Naive thymus-derived CD8-positive, alpha-beta T cell (primary cell): ENCODE results near the gene ULK4. TPM values are rescaled to one million over a fixed set of nuclear protein-coding genes. Genes with fewer than 3 reads are reported as not detected.
"Not testable (repeated sequence)": the region's sequence is repeated elsewhere in the genome, so short reads cannot be mapped to it uniquely, and the experiment has no call there.

ENCODE experiments used
- ATAC-seq, 2 donors: fragments of 150-1000 bp; cut with Tn5 transposase in 1 of 2; sonication (Bioruptor Pico), chemical (Tn5 transposase) in 1 of 2; 1 replicate in 1 of 2; 2 replicates in 1 of 2; pipeline ENCODE4 v1.10.0; 2021; ENCODE audit warnings: mild to moderate bottlenecking in 2 of 2, moderate library complexity in 2 of 2
- POLR2A ChIA-PET: fragments of 350-600 bp; sonication (Branson Sonifier 250); formaldehyde crosslinking; loops from one replicate; lab custom pipeline; 2021; ENCODE audit warnings: antibody characterized with exemption; lab: Charles Lee
- DNase-seq, 10 donors: peaks; one replicate each; pipeline versions ENCODE4 v3.0.0 to v3.0.0-alpha.2; 2020 to 2022
- H3K27ac Mint-ChIP-seq, 10 donors: one replicate each; pipeline ENCODE4 v1.8.0; 2020 to 2022; ENCODE audit warnings: mild to moderate bottlenecking in 10 of 10, mixed read lengths in 10 of 10, moderate library complexity in 4 of 10, inconsistent platforms in 1 of 10
- H3K27me3 Mint-ChIP-seq, 5 donors: one replicate each; pipeline ENCODE4 v1.8.0; 2021 to 2022; ENCODE audit warnings: mixed read lengths in 5 of 5
- H3K36me3 Mint-ChIP-seq, 3 donors: one replicate each; pipeline ENCODE4 v1.8.0; 2020 to 2022; ENCODE audit warnings: mixed read lengths in 3 of 3, mild to moderate bottlenecking in 2 of 3, inconsistent platforms in 1 of 3
- H3K4me1 Mint-ChIP-seq, 4 donors: one replicate each; pipeline ENCODE4 v1.8.0; 2021 to 2022; ENCODE audit warnings: mixed read lengths in 4 of 4
- H3K4me3 Mint-ChIP-seq, 10 donors: one replicate each; pipeline ENCODE4 v1.8.0; 2020 to 2022; ENCODE audit warnings: mild to moderate bottlenecking in 10 of 10, mixed read lengths in 10 of 10, moderate library complexity in 6 of 10, inconsistent platforms in 1 of 10
- H3K9me3 Mint-ChIP-seq, 9 donors: one replicate each; pipeline ENCODE4 v1.8.0; 2020 to 2022; ENCODE audit warnings: mixed read lengths in 9 of 9, mild to moderate bottlenecking in 3 of 9, inconsistent platforms in 1 of 9, moderate library complexity in 1 of 9
- polyA plus RNA-seq, 3 donors: library from polyadenylated mRNA; unstranded; fragments of 300-500 nt; fragmentation: Illumina TruSeq; gene quantifications; one replicate each; pipeline ENCODE4 v1.2.3, GENCODE V29; 2021
- total RNA-seq, 8 experiments: library from RNA in 2 of 8; stranded (reverse) in 2 of 8; gene quantifications; one replicate each; pipeline ENCODE4 v1.2.3 and lab custom pipeline; 2021 to 2026

The ULK4 gene
- total and polyA plus RNA-seq, 5 experiments from 2014 or later, result 6.6 to 16.8 (median 10.7) TPM

DNA sequence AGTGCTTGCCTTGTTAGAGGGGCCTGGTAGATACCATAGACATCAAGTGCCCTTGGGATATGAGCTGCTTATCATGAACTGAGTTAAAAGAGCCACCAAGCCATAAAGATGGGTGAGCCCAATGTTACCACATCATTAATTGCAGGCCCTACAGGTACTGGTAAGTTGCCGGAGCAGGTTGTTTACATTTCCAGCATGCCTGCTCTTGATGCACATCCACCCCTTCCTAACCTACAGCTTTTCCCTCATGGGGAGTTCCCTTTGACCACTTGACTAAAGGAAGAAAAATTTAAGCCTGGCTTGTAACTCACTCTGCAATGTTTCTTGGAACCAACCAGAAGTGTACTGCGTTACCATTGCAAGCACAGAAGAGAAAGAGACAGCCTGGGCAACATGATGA is 24.7 kb upstream of the ULK4 start:
- Mint-ChIP-seq H3K4me1 (peaks cover 0 to 3% (median 0%) of the 10 kb centered on the region in 4 donors), H3K4me3 (no peak overlapping the region), H3K27me3 (peaks cover 0 to 2% (median 0%) of the 10 kb centered on the region in 5 donors), H3K36me3 (no peaks in the 10 kb centered on the region), H3K9me3 (peaks cover 0 to 1% (median 0%) of the 10 kb centered on the region in 9 donors), H3K27ac (peak overlapping the region in 1 of 10 donors; percentile 69)
- ATAC-seq (no peak), DNase-seq (no peak)
- POLR2A ChIA-PET, result no interaction called here

DNA sequence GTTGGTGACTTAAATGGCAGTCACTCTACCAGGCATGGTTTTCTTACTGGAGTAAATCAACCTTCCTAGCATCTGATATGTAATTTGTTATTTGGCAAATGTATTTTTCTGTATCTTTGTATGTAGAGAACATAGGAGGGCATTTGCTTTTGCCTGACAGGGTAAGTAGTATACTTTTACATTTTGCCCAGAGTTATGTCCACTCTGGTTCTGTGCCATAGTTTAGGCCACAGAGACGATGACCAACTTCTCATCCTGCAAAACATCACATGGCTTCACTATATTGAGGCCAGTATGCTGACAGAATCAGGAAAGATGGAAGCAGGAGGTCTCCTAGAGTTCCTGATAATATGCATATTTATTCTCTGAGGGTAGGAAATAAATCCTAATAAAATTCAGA is 23.1 kb upstream of the ULK4 start:
- Mint-ChIP-seq H3K4me3 (no peak overlapping the region), H3K27ac (no peak overlapping the region), H3K4me1 (peaks cover 0 to 3% (median 0%) of the 10 kb centered on the region in 4 donors), H3K27me3 (peaks cover 0 to 2% (median 0%) of the 10 kb centered on the region in 5 donors), H3K36me3 (no peaks in the 10 kb centered on the region), H3K9me3 (peaks cover 0 to 1% (median 0%) of the 10 kb centered on the region in 9 donors)
- POLR2A ChIA-PET, result no interaction called here
- ATAC-seq, result no peak
- no peak for DNase-seq

DNA sequence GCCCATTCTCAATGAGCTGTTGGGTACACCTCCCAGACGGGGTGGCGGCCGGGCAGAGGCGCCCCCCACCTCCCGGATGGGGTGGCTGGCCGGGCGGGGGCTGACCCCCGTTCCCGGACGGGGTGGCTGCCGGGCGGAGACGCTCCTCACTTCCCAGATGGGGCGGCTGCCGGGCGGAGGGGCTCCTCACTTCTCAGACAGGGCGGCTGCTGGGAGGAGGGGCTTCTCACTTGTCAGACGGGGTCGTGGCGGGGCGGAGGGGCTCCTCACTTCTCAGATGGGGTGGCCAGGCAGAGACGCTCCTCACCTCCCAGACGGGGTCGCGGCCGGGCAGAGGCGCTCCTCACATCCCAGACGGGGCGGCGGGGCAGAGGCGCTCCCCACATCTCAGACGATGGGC is 21.2 kb upstream of the ULK4 start:
- H3K27ac Mint-ChIP-seq, H3K9me3 Mint-ChIP-seq, H3K4me1 Mint-ChIP-seq, H3K4me3 Mint-ChIP-seq, H3K36me3 Mint-ChIP-seq, ATAC-seq, DNase-seq, POLR2A ChIA-PET, H3K27me3 Mint-ChIP-seq: not testable (repeated sequence)

DNA sequence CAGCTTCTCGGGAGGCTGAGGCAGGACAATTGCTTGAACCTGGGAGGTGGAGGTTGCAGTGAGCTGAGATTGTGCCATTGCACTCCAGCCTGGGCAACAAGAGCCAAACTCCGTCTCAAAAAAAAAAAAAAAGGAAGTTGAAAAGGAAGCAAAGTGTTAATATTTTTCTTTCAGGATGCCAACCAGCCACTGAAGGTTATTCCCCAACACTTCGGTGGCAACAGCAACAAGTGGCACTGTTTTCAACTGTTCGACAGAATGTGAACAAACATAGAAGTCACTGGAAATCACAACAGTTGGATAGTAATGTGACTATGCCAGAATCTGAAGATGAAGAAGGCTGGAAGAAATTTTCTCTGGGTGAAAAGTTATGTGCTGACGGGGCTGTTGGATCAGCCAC is 15.5 kb upstream of the ULK4 start:
- H3K4me3 Mint-ChIP-seq, ATAC-seq, H3K4me1 Mint-ChIP-seq, H3K27me3 Mint-ChIP-seq, DNase-seq, H3K27ac Mint-ChIP-seq: not testable (repeated sequence)
- POLR2A ChIA-PET, result interaction anchor here (0.7 kb wide), 1 partner anchor 1340 kb away, joined by 3 read pairs; no protein-coding TSS in a partner anchor
- peaks cover 0 to 15% (median 2%) of the 10 kb centered on the region in 9 donors for H3K9me3 Mint-ChIP-seq
- peaks cover 0 to 10% (median 5%) of the 10 kb centered on the region in 3 donors for H3K36me3 Mint-ChIP-seq

DNA sequence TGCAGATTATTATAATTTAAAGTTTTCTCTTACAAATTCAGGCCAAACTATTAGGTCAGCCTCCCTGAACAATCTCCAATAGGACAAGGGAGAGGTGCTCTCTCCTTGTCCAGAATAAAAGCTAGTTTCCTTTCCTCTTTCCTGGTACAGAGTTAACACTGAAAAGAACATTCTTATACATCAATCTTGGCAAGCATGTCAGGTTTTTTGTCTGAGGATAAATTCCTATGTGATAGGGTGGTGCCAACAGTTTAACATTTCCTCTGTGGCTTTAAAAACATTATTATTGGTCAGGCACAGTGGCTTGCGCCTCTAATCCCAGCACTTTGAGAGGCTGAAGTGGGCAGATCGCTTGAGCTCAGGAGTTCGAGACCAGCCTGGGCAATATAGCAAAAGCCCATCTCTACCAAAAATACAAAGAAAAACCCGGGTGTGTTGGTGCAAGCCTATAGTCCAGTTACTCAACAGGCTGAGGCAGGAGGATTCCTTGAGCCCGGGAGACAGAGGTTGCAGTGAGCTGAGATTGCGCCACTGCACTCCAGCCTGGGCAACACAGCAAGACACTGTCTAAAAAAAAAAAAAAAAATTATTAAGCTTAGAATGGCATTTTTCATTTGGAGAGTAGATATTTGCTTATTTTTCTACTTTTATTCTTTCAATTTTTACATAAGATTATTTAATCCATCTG is 13.7 kb upstream of the ULK4 start:
- Mint-ChIP-seq H3K36me3 (peaks cover 0 to 10% (median 5%) of the 10 kb centered on the region in 3 donors), H3K27ac (no peak overlapping the region), H3K4me3 (no peak overlapping the region), H3K9me3 (peaks cover 0 to 15% (median 2%) of the 10 kb centered on the region in 9 donors), H3K4me1 (peaks cover 0 to 4% (median 0%) of the 10 kb centered on the region in 4 donors), H3K27me3 (peaks cover 0 to 3% (median 0%) of the 10 kb centered on the region in 5 donors)
- POLR2A ChIA-PET, result no interaction called here
- DNase-seq, result no peak
- no peak for ATAC-seq

DNA sequence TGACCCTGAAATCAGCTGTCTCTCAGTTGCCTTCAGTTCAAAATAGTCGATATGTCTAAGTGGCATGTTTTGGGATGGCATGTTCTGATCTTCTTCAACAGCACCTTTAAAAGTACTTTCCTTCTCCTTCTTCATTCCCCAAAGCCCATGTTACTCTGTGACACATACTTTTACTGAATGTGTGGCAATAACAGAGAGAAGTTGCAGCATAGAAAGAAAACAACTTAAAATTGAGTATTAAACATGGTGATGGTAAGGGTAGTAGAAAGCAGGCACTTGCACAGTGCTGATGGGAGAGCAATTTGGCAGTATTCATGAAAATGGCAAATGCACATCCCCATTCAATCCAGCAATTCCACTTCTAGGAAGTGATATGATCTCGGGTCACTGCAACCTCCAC is 12.3 kb upstream of the ULK4 start:
- peaks cover 0 to 4% (median 0%) of the 10 kb centered on the region in 4 donors for H3K4me1 Mint-ChIP-seq
- no peak overlapping the region for H3K27ac Mint-ChIP-seq
- H3K4me3 Mint-ChIP-seq, result no peak overlapping the region
- POLR2A ChIA-PET, result no interaction called here
- DNase-seq (no peak), ATAC-seq (no peak)
- peaks cover 0 to 10% (median 5%) of the 10 kb centered on the region in 3 donors for H3K36me3 Mint-ChIP-seq
- peaks cover 0 to 15% (median 2%) of the 10 kb centered on the region in 9 donors for H3K9me3 Mint-ChIP-seq
- peaks cover 0 to 3% (median 0%) of the 10 kb centered on the region in 5 donors for H3K27me3 Mint-ChIP-seq

DNA sequence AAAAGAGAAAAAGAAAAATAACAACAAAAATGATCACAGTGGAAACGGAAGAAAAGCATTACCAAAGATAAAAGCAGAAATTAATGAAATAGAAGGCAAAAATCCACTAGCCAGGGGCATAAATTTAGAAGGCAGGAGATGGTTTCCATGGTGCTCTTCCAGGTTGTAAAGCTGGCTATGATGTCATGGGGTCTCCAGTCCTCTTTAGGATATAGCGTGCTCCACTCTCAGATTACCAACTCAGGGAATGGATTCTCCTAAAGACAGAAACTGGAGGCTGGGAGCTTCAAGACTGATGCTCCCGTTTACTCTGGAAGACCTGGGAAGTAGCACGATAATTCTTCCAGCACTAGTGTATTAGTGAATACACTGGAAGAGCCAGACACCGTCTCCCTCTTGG is 10.9 kb upstream of the ULK4 start:
- Mint-ChIP-seq H3K4me1 (peaks cover 0 to 4% (median 0%) of the 10 kb centered on the region in 4 donors), H3K4me3 (no peak overlapping the region), H3K27me3 (peaks cover 0 to 3% (median 0%) of the 10 kb centered on the region in 5 donors), H3K27ac (no peak overlapping the region), H3K9me3 (peaks cover 0 to 15% (median 2%) of the 10 kb centered on the region in 9 donors), H3K36me3 (peaks cover 0 to 10% (median 5%) of the 10 kb centered on the region in 3 donors)
- POLR2A ChIA-PET, result no interaction called here
- DNase-seq (no peak), ATAC-seq (no peak)

DNA sequence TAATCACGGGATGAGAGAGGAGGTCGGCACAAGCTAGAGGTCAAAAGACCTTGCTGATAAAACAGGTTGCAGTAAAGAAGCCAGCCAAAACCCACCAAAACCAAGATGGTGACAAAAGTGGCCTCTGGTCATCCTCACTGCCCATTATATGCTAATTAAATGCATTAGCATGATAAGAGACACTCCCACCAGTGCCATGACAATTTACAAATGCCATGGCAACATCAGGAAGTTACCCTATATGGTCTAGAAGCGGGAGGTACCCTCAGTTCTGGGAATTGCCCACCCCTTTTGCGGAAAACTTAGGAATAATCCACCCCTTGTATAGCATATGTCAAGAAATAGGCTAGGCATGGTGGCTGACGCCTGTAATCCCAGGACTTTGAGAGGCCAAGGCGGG is 4.3 kb upstream of the ULK4 start:
- H3K4me3 Mint-ChIP-seq, result no peak overlapping the region

DNA sequence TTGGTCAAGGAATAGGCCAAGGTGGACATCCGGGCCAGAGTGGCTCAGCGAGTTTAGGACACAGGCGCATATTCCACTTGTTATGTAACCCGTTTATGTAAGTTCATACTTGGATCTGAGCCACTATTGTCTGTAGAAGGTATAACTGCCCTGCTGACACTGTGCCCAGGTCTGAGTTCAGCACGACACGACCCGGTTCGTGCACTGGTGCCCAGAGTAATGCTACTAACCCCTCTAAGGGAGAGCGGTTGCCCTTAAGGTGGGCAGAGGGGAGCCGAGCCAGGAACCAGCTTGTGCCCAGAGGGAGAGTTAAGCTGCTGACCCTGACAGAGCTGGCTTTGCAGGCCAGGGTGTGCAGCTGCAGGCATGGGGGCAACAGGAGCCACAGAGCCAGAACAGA is 1.9 kb upstream of the ULK4 start:
- Mint-ChIP-seq H3K4me1 (peaks cover 13 to 24% (median 17%) of the 10 kb centered on the region in 4 donors), H3K4me3 (peak overlapping the region in 2 of 10 donors; percentile 14 to 98), H3K27me3 (no peaks in the 10 kb centered on the region), H3K36me3 (no peaks in the 10 kb centered on the region), H3K9me3 (no peaks in the 10 kb centered on the region), H3K27ac (no peak overlapping the region)
- POLR2A ChIA-PET, result no interaction called here
- no peak for DNase-seq
- no peak for ATAC-seq

More for the DNA sequence above, 4.3 kb upstream of the ULK4 start:
- POLR2A ChIA-PET, result no interaction called here
- Mint-ChIP-seq H3K9me3 (no peaks in the 10 kb centered on the region), H3K4me1 (peaks cover 5 to 11% (median 8%) of the 10 kb centered on the region in 4 donors), H3K27me3 (no peaks in the 10 kb centered on the region), H3K27ac (no peak overlapping the region), H3K36me3 (no peaks in the 10 kb centered on the region)
- ATAC-seq (no peak), DNase-seq (no peak)

DNA sequence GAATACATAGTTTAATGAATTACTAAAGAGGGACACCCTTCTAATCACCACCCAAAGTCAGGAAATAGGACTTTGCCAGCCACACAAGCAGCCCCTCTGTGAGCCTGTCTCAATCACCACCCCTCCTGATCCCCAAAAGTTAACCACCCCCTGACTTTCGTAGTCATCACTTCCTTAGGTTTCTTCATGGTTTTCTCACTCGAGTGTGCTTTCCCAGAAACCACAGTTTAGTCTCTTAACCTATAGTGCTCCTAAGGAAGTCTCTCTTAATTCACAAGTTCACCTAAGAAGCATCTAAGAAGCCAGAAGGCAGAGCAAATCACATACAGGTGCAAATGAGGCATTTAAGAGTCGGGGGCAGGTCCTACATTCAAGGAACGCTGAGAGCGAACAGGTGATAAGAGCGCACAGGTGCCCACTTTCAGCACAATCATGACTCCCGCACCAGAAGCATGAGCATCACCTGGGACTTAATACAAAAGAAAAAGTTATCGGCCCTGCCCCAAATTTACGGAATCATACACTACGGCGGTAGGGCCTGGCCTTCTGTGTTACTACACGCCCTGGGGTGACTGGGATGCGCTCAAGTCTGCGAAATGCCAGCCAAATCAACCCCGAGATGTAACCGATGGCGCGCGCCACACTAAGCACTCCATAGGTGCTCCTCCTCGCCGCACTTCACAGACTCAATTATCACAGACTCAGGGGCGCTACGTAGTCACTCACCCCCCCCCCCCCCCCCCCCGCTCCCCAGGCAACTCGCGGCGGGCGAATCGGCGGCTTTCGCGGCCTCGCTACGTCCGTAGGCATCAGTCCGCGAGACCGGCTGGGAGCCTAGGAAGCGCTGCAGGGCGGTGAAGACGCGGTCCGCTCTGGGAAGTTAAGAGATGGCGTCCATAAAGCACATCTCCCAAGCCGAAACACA is 815 bp downstream of the ULK4 start:
- peak; percentile 49 to 59 for ATAC-seq
- Mint-ChIP-seq H3K36me3 (no peaks in the 10 kb centered on the region), H3K4me3 (peak overlapping the region; percentile 97 to 100 (median 100)), H3K4me1 (peaks cover 13 to 24% (median 19%) of the 10 kb centered on the region in 4 donors), H3K27ac (peak overlapping the region; percentile 92 to 99 (median 98)), H3K9me3 (no peaks in the 10 kb centered on the region), H3K27me3 (no peaks in the 10 kb centered on the region)
- POLR2A ChIA-PET, result interaction anchor here (1.0 to 1.7 kb wide), 8 partner anchors 52 to 1509 kb away, joined by 3 to 14 read pairs (median 4); partner anchors contain the start of genes CTNNB1 and RPL14
- DNase-seq, result peak; percentile 43 to 86 (median 62)

DNA sequence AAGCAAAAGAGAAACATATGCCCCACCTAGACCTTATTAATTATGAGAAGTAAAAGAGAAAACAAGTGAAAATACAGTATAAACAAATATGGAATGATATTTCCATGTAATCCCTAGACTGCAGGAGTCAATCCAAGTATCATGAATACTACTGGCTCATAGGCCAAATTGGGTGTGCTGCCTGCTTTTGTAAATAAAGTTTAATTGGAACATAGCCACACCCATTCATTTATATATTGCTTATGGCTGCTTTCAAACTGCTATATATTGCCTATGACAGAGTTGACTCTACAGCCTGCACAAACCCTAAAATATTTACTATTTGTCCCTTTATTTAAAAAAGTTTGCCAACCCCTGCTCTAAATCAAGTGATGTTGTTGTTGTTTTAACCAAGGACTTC is 5.3 kb downstream of the ULK4 start:
- no peak for DNase-seq
- Mint-ChIP-seq H3K27me3 (no peaks in the 10 kb centered on the region), H3K4me1 (peaks cover 9 to 24% (median 14%) of the 10 kb centered on the region in 4 donors), H3K27ac (no peak overlapping the region), H3K9me3 (no peaks in the 10 kb centered on the region), H3K36me3 (peaks cover 0 to 20% (median 8%) of the 10 kb centered on the region in 3 donors), H3K4me3 (no peak overlapping the region)
- POLR2A ChIA-PET, result no interaction called here
- no peak for ATAC-seq

DNA sequence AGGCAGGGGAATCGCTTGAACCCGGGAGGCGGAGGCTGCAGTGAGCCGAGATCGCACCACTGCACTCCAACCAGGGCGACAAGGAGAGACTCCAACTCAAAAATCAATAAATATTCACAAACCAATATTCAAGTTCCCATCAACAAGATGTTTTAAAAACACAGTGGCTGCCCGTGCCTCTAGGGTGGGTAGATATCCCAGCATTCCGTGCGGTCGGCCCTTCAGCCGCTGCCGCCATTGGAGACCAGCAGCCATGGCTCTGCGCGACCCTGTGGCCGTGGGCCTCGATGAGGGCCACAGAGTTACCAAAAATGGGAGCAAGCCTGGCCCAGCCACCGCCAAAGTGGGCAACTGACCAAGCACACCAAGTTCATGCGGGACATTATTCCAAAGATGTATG is 6.7 kb downstream of the ULK4 start:
- peaks cover 5 to 13% (median 5%) of the 10 kb centered on the region in 4 donors for H3K4me1 Mint-ChIP-seq
- no peaks in the 10 kb centered on the region for H3K27me3 Mint-ChIP-seq
- peaks cover 0 to 28% (median 10%) of the 10 kb centered on the region in 3 donors for H3K36me3 Mint-ChIP-seq
- H3K9me3 Mint-ChIP-seq, result no peaks in the 10 kb centered on the region
- POLR2A ChIA-PET, result no interaction called here
- H3K4me3 Mint-ChIP-seq, result no peak overlapping the region
- ATAC-seq (no peak), DNase-seq (no peak)
- H3K27ac Mint-ChIP-seq, result no peak overlapping the region
